Kidney epithelial cell (primary cell): ENCODE measurements around the gene LIPA. TPM values are rescaled to one million over a fixed set of nuclear protein-coding genes. Genes with fewer than 3 reads are reported as not detected.
A peak's percentile ranks its signal among the peaks of the same experiment; 100 is the strongest.
"Not testable (repeated sequence)": the region's sequence is repeated elsewhere in the genome, so short reads cannot be mapped to it uniquely, and the experiment has no call there.

Experiments
- DNase-seq: peaks from one replicate; pipeline ENCODE4 v3.0.0-alpha.2; 2010; ENCODE audit warnings: low read depth
- H3K27me3 ChIP-seq: 2 replicates; pipeline ENCODE4 v1.6.0; 2011; ENCODE audit warnings: low read length; ENCODE audit not compliant: control insufficient read depth, insufficient read depth
- H3K36me3 ChIP-seq: 2 replicates; pipeline ENCODE4 v1.5.1; 2011; ENCODE audit warnings: low read length; ENCODE audit not compliant: control insufficient read depth, insufficient read depth
- H3K4me3 ChIP-seq: 2 replicates; pipeline ENCODE4 v1.5.1; 2011; ENCODE audit warnings: low read depth, mild to moderate bottlenecking, control low read depth, low read length
- CTCF ChIP-seq: IDR thresholded peaks from 2 replicates; pipeline ENCODE4 v1.5.1; 2011; ENCODE audit warnings: mild to moderate bottlenecking, moderate library complexity, low read length, control low read depth, inconsistent platforms; ENCODE audit not compliant: insufficient read depth, poor library complexity, severe bottlenecking
- total RNA-seq: library from RNA; depleted of rRNA; stranded (reverse); fragments of >200 nt; gene quantifications from 2 replicates; pipeline ENCODE4 v1.2.3, GENCODE V29; 2015

Gene LIPA
- total RNA-seq, 1 donor from 2014 or later = 67.6 TPM

GRCh38 chr10:89296220-89296648, 44.7 kb upstream of the LIPA start:
- TF ChIP-seq CTCF = no peak
- Histone ChIP-seq H3K36me3 (no peaks in the 10 kb centered on the region), H3K27me3 (no peaks in the 10 kb centered on the region), H3K4me3 (no peak overlapping the region)
- no peak for DNase-seq

GRCh38 chr10:89295597-89295996, 44.0 kb upstream of the LIPA start:
- no peak for TF ChIP-seq CTCF
- no peak for DNase-seq
- Histone ChIP-seq H3K4me3 (no peak overlapping the region), H3K36me3 (no peaks in the 10 kb centered on the region), H3K27me3 (no peaks in the 10 kb centered on the region)

GRCh38 chr10:89294721-89295239, 43.2 kb upstream of the LIPA start:
- Histone ChIP-seq H3K36me3 (no peaks in the 10 kb centered on the region), H3K4me3 (no peak overlapping the region), H3K27me3 (no peaks in the 10 kb centered on the region)
- no peak for DNase-seq
- no peak for TF ChIP-seq CTCF

- not testable (repeated sequence) for H3K4me3 ChIP-seq, H3K36me3 ChIP-seq, H3K27me3 ChIP-seq, DNase-seq
These were observed 33.7 kb upstream of the LIPA start for GRCh38 chr10:89285303-89285702.

GRCh38 chr10:89284711-89285110, 33.1 kb upstream of the LIPA start:
- not testable (repeated sequence) for H3K27me3 ChIP-seq, H3K4me3 ChIP-seq, DNase-seq, H3K36me3 ChIP-seq

- no peak for DNase-seq
- Histone ChIP-seq H3K4me3 (peak overlapping the region; percentile 12), H3K27me3 (no peaks in the 10 kb centered on the region), H3K36me3 (no peaks in the 10 kb centered on the region)
- no peak for TF ChIP-seq CTCF
These were observed 32.4 kb upstream of the LIPA start for GRCh38 chr10:89283936-89284475.

GRCh38 chr10:89283025-89283935, 31.7 kb upstream of the LIPA start:
- no peak for TF ChIP-seq CTCF
- no peaks in the 10 kb centered on the region for H3K27me3 ChIP-seq
- DNase-seq = peak; percentile 69
- H3K36me3 ChIP-seq = no peaks in the 10 kb centered on the region
- peak overlapping the region; percentile 12 for H3K4me3 ChIP-seq
